ENCODE measurements around the gene NTNG1. TPM values are rescaled to one million over a fixed set of nuclear protein-coding genes. Genes with fewer than 3 reads are reported as not detected.

Gene NTNG1
- total and polyA plus RNA-seq, 2 of the 13 experiments (the other 11 are each of a cell fraction or from before 2014, with no cell fraction given) = not detected

GRCh38 chr1:107138767-107139445 is 1.9 kb upstream of the NTNG1 start:
- ATAC-seq (no peak), FAIRE-seq (no peak), DNase-seq (ENCODE audit: low spot score) (no peak)
- TF ChIP-seq TCF7L2 (IDR thresholded peaks at IDR 0.05; ENCODE audit: low read depth, low read length) (no peak), FOXK2 (IDR thresholded peaks at IDR 0.05) (no peak), MAFF (IDR thresholded peaks at IDR 0.05; ENCODE audit: low read depth, low read length) (peak; percentile 96), NFRKB (IDR thresholded peaks at IDR 0.05) (no peak), ZNF362 (CRISPR knock-in tag; IDR thresholded peaks at IDR 0.05; ENCODE audit: borderline replicate concordance) (no peak), MAFK (conservative IDR thresholded peaks at IDR 0.05 in 1 of 2, IDR thresholded peaks at IDR 0.05 in 1 of 2; ENCODE audit: low read length in 2 of 2) (peak; percentile 92 to 97), CBX5 (CRISPR knock-in tag; IDR thresholded peaks at IDR 0.05; ENCODE audit: borderline replicate concordance) (no peak)
- in situ Hi-C loops (cut with HindIII; ENCODE audit: extremely low pct_ligation_motif_present, low pct_unique_long_range_greater_than_20kb) = no loop called here
- no peaks in the 10 kb centered on the region for H3K9me3 ChIP-seq (ENCODE audit: low read length)
- no peaks in the 10 kb centered on the region for H4K20me1 ChIP-seq (ENCODE audit: insufficient read depth, low read length)
- H3K9ac ChIP-seq (ENCODE audit: insufficient read depth, low read depth, low read length) = no peak overlapping the region
- H3K4me2 ChIP-seq (ENCODE audit: low read depth, low read length) = no peak overlapping the region
- intact Hi-C loops (cut with micrococcal nuclease; ENCODE audit: unreplicated experiment) = no loop called here
- 0 out of 2 replicates have a peak, but pooled peaks cover 5% of the 10 kb centered on the region for H3K4me1 ChIP-seq (ENCODE audit: insufficient read depth, low read length)
- no TSS peak for BruUV-seq (replicated peaks)
- no peak overlapping the region for H3K27ac ChIP-seq (ENCODE audit: extremely low read length, insufficient read depth, low read length)
- no peak overlapping the region for H2AFZ ChIP-seq (ENCODE audit: low read length)
- H3K27me3 ChIP-seq (ENCODE audit: control insufficient read depth in 1 of 2, insufficient read depth in 2 of 2, low read length in 2 of 2) = peaks cover 5 to 28% of the 10 kb centered on the region in 2 experiments; a peak in 4 of 5 replicates
- H3K79me2 ChIP-seq (ENCODE audit: insufficient read depth, low read length) = no peaks in the 10 kb centered on the region
- ChIA-PET CTCF (ENCODE audit: low intra/inter-chr PET ratio, low total read pairs) (no interaction called here), POLR2A (no interaction called here)
- WGBS (ENCODE audit: low lambda C conversion rate) = 36% methylated on average over 3 of the region's 3 CpGs
- H3K4me3 ChIP-seq (replicated peaks in 1 of 3; ENCODE audit: insufficient read depth in 1 of 3, low read depth in 2 of 3, low read length in 3 of 3) = no peak overlapping the region
- H3K36me3 ChIP-seq (replicated peaks in 1 of 2; ENCODE audit: control insufficient read depth in 1 of 2, insufficient read depth in 2 of 2, low read length in 2 of 2) = no peaks in the 10 kb centered on the region
